ENCODE measurements around the gene RAD21L1.

Gene RAD21L1

GRCh38 chr20:1300083-1300840 is 74.4 kb downstream of the RAD21L1 start:
- Histone ChIP-seq H3K27me3 (ENCODE audit: control insufficient read depth in 3 of 3, insufficient read depth in 3 of 3, low read depth in 1 of 3, low read length in 3 of 3) (peaks cover 0 to 34% (median 0%) of the 10 kb centered on the region in 3 experiments), H3K27ac (replicated peaks; ENCODE audit: low read length) (no peak overlapping the region), H2BK15ac (ENCODE audit: low read length) (no peak overlapping the region), H4K91ac (ENCODE audit: low read depth, low read length, poor library complexity) (no peak overlapping the region), H3K4me3 (ENCODE audit: low read length in 2 of 2) (no peak overlapping the region), H3K9ac (ENCODE audit: low read depth, low read length, poor library complexity) (peak overlapping the region; percentile 9), H3K79me1 (ENCODE audit: low read depth, low read length) (no peaks in the 10 kb centered on the region), H3K4ac (ENCODE audit: low read length) (no peak overlapping the region), H3K23ac (ENCODE audit: low read depth, low read length, poor library complexity) (peak overlapping the region; percentile 37), H2BK120ac (ENCODE audit: low read depth, low read length) (no peak overlapping the region), H2AFZ (ENCODE audit: low read length) (peak overlapping the region; percentile 67), H3K4me1 (ENCODE audit: control insufficient read depth in 2 of 2, insufficient read depth in 1 of 2, low read depth in 1 of 2, low read length in 2 of 2) (peaks cover 0 to 6% of the 10 kb centered on the region in 2 donors), H4K8ac (ENCODE audit: low read depth, low read length) (no peak overlapping the region), H3K36me3 (replicated peaks in 1 of 2; ENCODE audit: control insufficient read depth in 2 of 2, insufficient read depth in 2 of 2, low read length in 2 of 2) (no peaks in the 10 kb centered on the region), H3K18ac (ENCODE audit: low read length) (peak overlapping the region; percentile 42), H3K9me3 (replicated peaks in 1 of 2; ENCODE audit: control insufficient read depth in 2 of 2, insufficient read depth in 1 of 2, low read depth in 1 of 2, low read length in 2 of 2) (no peaks in the 10 kb centered on the region), H2BK5ac (ENCODE audit: low read length) (no peak overlapping the region), H2AK5ac (ENCODE audit: low read depth, low read length) (no peak overlapping the region), H3K14ac (ENCODE audit: low read length) (no peak overlapping the region), H3K4me2 (ENCODE audit: insufficient read depth, low read length, poor library complexity, severe bottlenecking) (no peak overlapping the region), H2BK12ac (ENCODE audit: low read length) (no peak overlapping the region)
- WGBS, 2 donors (ENCODE audit: extremely low coverage in 2 of 2, insufficient read length in 2 of 2, insufficient replicate concordance in 1 of 2): no CpG with 5 or more reads among the region's 18 CpGs
- DNase-seq (ENCODE audit: low spot score): no peak

GRCh38 chr20:1301031-1301529 is 75.2 kb downstream of the RAD21L1 start:
- whole genome bisulfite sequencing, 2 donors (ENCODE audit: extremely low coverage in 2 of 2, insufficient read length in 2 of 2, insufficient replicate concordance in 1 of 2): no CpG with 5 or more reads among the region's 9 CpGs
- Histone ChIP-seq H4K8ac (ENCODE audit: low read depth, low read length) (no peak overlapping the region), H2BK12ac (ENCODE audit: low read length) (no peak overlapping the region), H3K14ac (ENCODE audit: low read length) (no peak overlapping the region), H2AFZ (ENCODE audit: low read length) (peak overlapping the region; percentile 67), H2BK5ac (ENCODE audit: low read length) (no peak overlapping the region), H3K36me3 (replicated peaks in 1 of 2; ENCODE audit: control insufficient read depth in 2 of 2, insufficient read depth in 2 of 2, low read length in 2 of 2) (no peaks in the 10 kb centered on the region), H3K4me1 (ENCODE audit: control insufficient read depth in 2 of 2, insufficient read depth in 1 of 2, low read depth in 1 of 2, low read length in 2 of 2) (peaks cover 0 to 6% of the 10 kb centered on the region in 2 donors), H3K79me1 (ENCODE audit: low read depth, low read length) (no peaks in the 10 kb centered on the region), H3K18ac (ENCODE audit: low read length) (no peak overlapping the region), H3K4me2 (ENCODE audit: insufficient read depth, low read length, poor library complexity, severe bottlenecking) (no peak overlapping the region), H3K27me3 (ENCODE audit: control insufficient read depth in 3 of 3, insufficient read depth in 3 of 3, low read depth in 1 of 3, low read length in 3 of 3) (peaks cover 0 to 30% (median 0%) of the 10 kb centered on the region in 3 experiments), H3K9ac (ENCODE audit: low read depth, low read length, poor library complexity) (no peak overlapping the region), H2BK15ac (ENCODE audit: low read length) (no peak overlapping the region), H2AK5ac (ENCODE audit: low read depth, low read length) (no peak overlapping the region), H3K27ac (replicated peaks; ENCODE audit: low read length) (no peak overlapping the region), H2BK120ac (ENCODE audit: low read depth, low read length) (no peak overlapping the region), H3K9me3 (replicated peaks in 1 of 2; ENCODE audit: control insufficient read depth in 2 of 2, insufficient read depth in 1 of 2, low read depth in 1 of 2, low read length in 2 of 2) (no peaks in the 10 kb centered on the region), H3K4ac (ENCODE audit: low read length) (no peak overlapping the region), H4K91ac (ENCODE audit: low read depth, low read length, poor library complexity) (no peak overlapping the region), H3K23ac (ENCODE audit: low read depth, low read length, poor library complexity) (no peak overlapping the region), H3K4me3 (ENCODE audit: low read length in 2 of 2) (no peak overlapping the region)
- no peak for DNase-seq (ENCODE audit: low spot score)

GRCh38 chr20:1302685-1303541 is 77.1 kb downstream of the RAD21L1 start:
- DNase-seq (ENCODE audit: low spot score): no peak
- no peak overlapping the region for H3K4ac ChIP-seq (ENCODE audit: low read length)
- H3K4me2 ChIP-seq (ENCODE audit: insufficient read depth, low read length, poor library complexity, severe bottlenecking): no peak overlapping the region
- H3K36me3 ChIP-seq (replicated peaks in 1 of 2; ENCODE audit: control insufficient read depth in 2 of 2, insufficient read depth in 2 of 2, low read length in 2 of 2): no peaks in the 10 kb centered on the region
- H2BK120ac ChIP-seq (ENCODE audit: low read depth, low read length): no peak overlapping the region
- no peak overlapping the region for H3K14ac ChIP-seq (ENCODE audit: low read length)
- H2BK12ac ChIP-seq (ENCODE audit: low read length): no peak overlapping the region
- no peaks in the 10 kb centered on the region for H3K9me3 ChIP-seq (replicated peaks in 1 of 2; ENCODE audit: control insufficient read depth in 2 of 2, insufficient read depth in 1 of 2, low read depth in 1 of 2, low read length in 2 of 2)
- H4K8ac ChIP-seq (ENCODE audit: low read depth, low read length): no peak overlapping the region
- H2BK5ac ChIP-seq (ENCODE audit: low read length): no peak overlapping the region
- no peak overlapping the region for H3K9ac ChIP-seq (ENCODE audit: low read depth, low read length, poor library complexity)
- H2AK5ac ChIP-seq (ENCODE audit: low read depth, low read length): peak overlapping the region; percentile 1
- H3K4me3 ChIP-seq (ENCODE audit: low read length in 2 of 2): no peak overlapping the region
- no CpG with 5 or more reads among the region's 12 CpGs for WGBS, 2 donors (ENCODE audit: extremely low coverage in 2 of 2, insufficient read length in 2 of 2, insufficient replicate concordance in 1 of 2)
- no peak overlapping the region for H2BK15ac ChIP-seq (ENCODE audit: low read length)
- H3K4me1 ChIP-seq (ENCODE audit: control insufficient read depth in 2 of 2, insufficient read depth in 1 of 2, low read depth in 1 of 2, low read length in 2 of 2): peaks cover 0 to 6% of the 10 kb centered on the region in 2 donors
- no peak overlapping the region for H2AFZ ChIP-seq (ENCODE audit: low read length)
- H3K79me1 ChIP-seq (ENCODE audit: low read depth, low read length): no peaks in the 10 kb centered on the region
- peaks cover 0 to 22% (median 0%) of the 10 kb centered on the region in 3 experiments for H3K27me3 ChIP-seq (ENCODE audit: control insufficient read depth in 3 of 3, insufficient read depth in 3 of 3, low read depth in 1 of 3, low read length in 3 of 3)
- H3K23ac ChIP-seq (ENCODE audit: low read depth, low read length, poor library complexity): no peak overlapping the region
- no peak overlapping the region for H3K18ac ChIP-seq (ENCODE audit: low read length)
- no peak overlapping the region for H3K27ac ChIP-seq (replicated peaks; ENCODE audit: low read length)
- H4K91ac ChIP-seq (ENCODE audit: low read depth, low read length, poor library complexity): no peak overlapping the region

Data from neuronal stem cell (in vitro differentiated cells).